ENCODE results near the gene CRYBG1. TPM values are rescaled to one million over a fixed set of nuclear protein-coding genes. Genes with fewer than 3 reads are reported as not detected.

CRYBG1 gene
- total RNA-seq, 1 experiment from 2014 or later = 2.9 TPM

- TF ChIP-seq, protein P1, sequence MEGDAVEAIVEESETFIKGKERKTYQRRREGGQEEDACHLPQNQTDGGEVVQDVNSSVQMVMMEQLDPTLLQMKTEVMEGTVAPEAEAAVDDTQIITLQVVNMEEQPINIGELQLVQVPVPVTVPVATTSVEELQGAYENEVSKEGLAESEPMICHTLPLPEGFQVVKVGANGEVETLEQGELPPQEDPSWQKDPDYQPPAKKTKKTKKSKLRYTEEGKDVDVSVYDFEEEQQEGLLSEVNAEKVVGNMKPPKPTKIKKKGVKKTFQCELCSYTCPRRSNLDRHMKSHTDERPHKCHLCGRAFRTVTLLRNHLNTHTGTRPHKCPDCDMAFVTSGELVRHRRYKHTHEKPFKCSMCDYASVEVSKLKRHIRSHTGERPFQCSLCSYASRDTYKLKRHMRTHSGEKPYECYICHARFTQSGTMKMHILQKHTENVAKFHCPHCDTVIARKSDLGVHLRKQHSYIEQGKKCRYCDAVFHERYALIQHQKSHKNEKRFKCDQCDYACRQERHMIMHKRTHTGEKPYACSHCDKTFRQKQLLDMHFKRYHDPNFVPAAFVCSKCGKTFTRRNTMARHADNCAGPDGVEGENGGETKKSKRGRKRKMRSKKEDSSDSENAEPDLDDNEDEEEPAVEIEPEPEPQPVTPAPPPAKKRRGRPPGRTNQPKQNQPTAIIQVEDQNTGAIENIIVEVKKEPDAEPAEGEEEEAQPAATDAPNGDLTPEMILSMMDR (conservative IDR thresholded peaks at IDR 0.05; ENCODE audit: low read depth, low read length) = no peak
- no peak for TF ChIP-seq EZH2 (IDR thresholded peaks at IDR 0.05; ENCODE audit: borderline replicate concordance, low read depth, low read length, poor library complexity, severe bottlenecking)
- ChIA-PET POLR2A (ENCODE audit: low non-redundant PET) (interaction anchor here (0.5 kb wide), 1 partner anchor 30 kb away, joined by 3 read pairs; no protein-coding TSS in a partner anchor), CTCF (no interaction called here)
- H3K27me3 ChIP-seq (replicated peaks; ENCODE audit: insufficient read depth, low read depth, low read length, poor library complexity) = no peaks in the 10 kb centered on the region
- H3K4me1 ChIP-seq (ENCODE audit: insufficient read depth, low read length, poor library complexity, severe bottlenecking) = peaks cover 12% of the 10 kb centered on the region
- H3K4me3 ChIP-seq (ENCODE audit: low read depth, low read length, poor library complexity, severe bottlenecking) = no peak overlapping the region
- no peaks in the 10 kb centered on the region for H3K9me3 ChIP-seq (ENCODE audit: low read depth, low read length, poor library complexity, severe bottlenecking)
- no TSS peak for BruUV-seq (replicated peaks)
- H3K36me3 ChIP-seq (ENCODE audit: insufficient read depth, low read length, poor library complexity, severe bottlenecking) = no peaks in the 10 kb centered on the region
- DNase-seq (ENCODE audit: low spot score) = no peak
- intact Hi-C loops (cut with micrococcal nuclease; ENCODE audit: unreplicated experiment) = no loop called here
- H3K27ac ChIP-seq (ENCODE audit: low read depth, low read length, poor library complexity, severe bottlenecking) = no peak overlapping the region
These were observed 258.7 kb downstream of the CRYBG1 start for GRCh38 chr6:106619223-106619622.

- ChIA-PET POLR2A (ENCODE audit: low non-redundant PET) (no interaction called here), CTCF (interaction anchor here (0.6 kb wide), 1 partner anchor 179 kb away, joined by 3 read pairs; no protein-coding TSS in a partner anchor)
- peak; percentile 80 for DNase-seq (ENCODE audit: low spot score)
- TF ChIP-seq, protein P1 (conservative IDR thresholded peaks at IDR 0.05; ENCODE audit: low read depth, low read length) = no peak
- no peak for TF ChIP-seq EZH2 (IDR thresholded peaks at IDR 0.05; ENCODE audit: borderline replicate concordance, low read depth, low read length, poor library complexity, severe bottlenecking)
- no peak overlapping the region for H3K27ac ChIP-seq (ENCODE audit: low read depth, low read length, poor library complexity, severe bottlenecking)
- BruUV-seq (replicated peaks) = no TSS peak
- H3K36me3 ChIP-seq (ENCODE audit: insufficient read depth, low read length, poor library complexity, severe bottlenecking) = no peaks in the 10 kb centered on the region
- H3K4me3 ChIP-seq (ENCODE audit: low read depth, low read length, poor library complexity, severe bottlenecking) = no peak overlapping the region
- H3K27me3 ChIP-seq (replicated peaks; ENCODE audit: insufficient read depth, low read depth, low read length, poor library complexity) = no peaks in the 10 kb centered on the region
- H3K4me1 ChIP-seq (ENCODE audit: insufficient read depth, low read length, poor library complexity, severe bottlenecking) = peaks cover 12% of the 10 kb centered on the region
- intact Hi-C loops (cut with micrococcal nuclease; ENCODE audit: unreplicated experiment) = no loop called here
- no peaks in the 10 kb centered on the region for H3K9me3 ChIP-seq (ENCODE audit: low read depth, low read length, poor library complexity, severe bottlenecking)
These were observed 260.6 kb downstream of the CRYBG1 start for GRCh38 chr6:106620931-106621672.

Other genes with a start within 250 kb of the CRYBG1 start
- 37.0 and 37.5 TPM in 2 replicates for gene ATG5, start 35.0 kb upstream of the CRYBG1 start, total RNA-seq (2021)

All from A673 (cell line).